ENCODE data around the gene GPR158.

DNA sequence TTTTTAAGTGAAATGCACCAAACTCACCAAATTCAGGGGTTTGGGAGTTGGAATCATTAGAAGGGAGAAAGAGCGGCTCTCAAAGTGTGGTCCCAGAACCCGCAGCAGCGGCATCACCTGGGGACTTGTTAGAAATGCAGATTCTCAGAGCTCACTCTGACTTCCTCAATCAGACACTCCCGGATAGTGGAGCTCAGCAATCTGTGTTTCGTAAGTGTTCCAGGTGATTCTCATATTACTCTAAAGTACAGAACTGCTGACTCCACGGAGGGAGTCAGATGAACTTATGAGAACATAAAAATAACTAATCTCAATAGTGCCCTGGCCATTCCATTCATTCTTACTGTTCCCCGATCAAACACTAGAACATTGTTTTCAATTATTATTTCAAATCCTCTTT, 400.5 kb downstream of the GPR158 start:
- TF ChIP-seq, protein P1, sequence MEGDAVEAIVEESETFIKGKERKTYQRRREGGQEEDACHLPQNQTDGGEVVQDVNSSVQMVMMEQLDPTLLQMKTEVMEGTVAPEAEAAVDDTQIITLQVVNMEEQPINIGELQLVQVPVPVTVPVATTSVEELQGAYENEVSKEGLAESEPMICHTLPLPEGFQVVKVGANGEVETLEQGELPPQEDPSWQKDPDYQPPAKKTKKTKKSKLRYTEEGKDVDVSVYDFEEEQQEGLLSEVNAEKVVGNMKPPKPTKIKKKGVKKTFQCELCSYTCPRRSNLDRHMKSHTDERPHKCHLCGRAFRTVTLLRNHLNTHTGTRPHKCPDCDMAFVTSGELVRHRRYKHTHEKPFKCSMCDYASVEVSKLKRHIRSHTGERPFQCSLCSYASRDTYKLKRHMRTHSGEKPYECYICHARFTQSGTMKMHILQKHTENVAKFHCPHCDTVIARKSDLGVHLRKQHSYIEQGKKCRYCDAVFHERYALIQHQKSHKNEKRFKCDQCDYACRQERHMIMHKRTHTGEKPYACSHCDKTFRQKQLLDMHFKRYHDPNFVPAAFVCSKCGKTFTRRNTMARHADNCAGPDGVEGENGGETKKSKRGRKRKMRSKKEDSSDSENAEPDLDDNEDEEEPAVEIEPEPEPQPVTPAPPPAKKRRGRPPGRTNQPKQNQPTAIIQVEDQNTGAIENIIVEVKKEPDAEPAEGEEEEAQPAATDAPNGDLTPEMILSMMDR (IDR thresholded peaks at IDR 0.05; ENCODE audit: borderline replicate concordance, extremely low read depth, low read length, poor library complexity, severe bottlenecking) = no peak
- TF ChIP-seq EZH2 (IDR thresholded peaks at IDR 0.05; ENCODE audit: borderline replicate concordance, low read depth, low read length, severe bottlenecking) = no peak
